ENCODE data around the gene CHCHD3.

- no peak for TF ChIP-seq CTCF (IDR thresholded peaks at IDR 0.05; ENCODE audit: low read depth, low read length)
- TF ChIP-seq EZH2phosphoT487 (IDR thresholded peaks at IDR 0.05; ENCODE audit: low read depth), result no peak
Observed at GRCh38 chr7:133076142-133076541, 5.7 kb downstream of the CHCHD3 start.
